ENCODE results near the gene ATP12A. TPM values are rescaled to one million over a fixed set of nuclear protein-coding genes. Genes with fewer than 3 reads are reported as not detected.

Gene ATP12A
- total RNA-seq, 4 donors from 2014 or later, result not detected

DNA sequence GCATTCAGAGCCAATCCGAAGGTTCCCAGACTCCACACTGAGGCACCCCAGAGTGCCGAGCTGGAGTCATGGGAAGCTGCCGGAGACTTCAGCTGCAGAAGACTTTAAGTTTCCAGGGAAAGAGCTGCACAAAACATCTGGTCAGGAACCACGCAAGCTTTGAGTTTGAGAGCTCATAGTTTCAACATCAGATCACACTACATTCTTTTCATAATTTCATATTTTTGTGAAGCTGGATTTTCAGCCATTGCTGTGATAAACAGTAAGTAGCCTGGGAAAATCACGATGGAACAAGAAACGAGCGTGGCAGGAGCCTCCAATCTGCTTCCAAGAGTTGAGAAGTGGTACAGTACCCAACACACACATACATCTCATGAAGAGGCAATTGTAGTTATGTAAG is 25.5 kb upstream of the ATP12A start:
- H3K36me3 ChIP-seq, result no peaks in the 10 kb centered on the region
- intact Hi-C loops (cut with DNase I; ENCODE audit: low total_unique reads), result no loop called here
- no peak overlapping the region for H3K27ac ChIP-seq
- H3K27me3 ChIP-seq, result no peaks in the 10 kb centered on the region
- no peak for DNase-seq
- no peak for TF ChIP-seq POLR2A (IDR thresholded peaks at IDR 0.05)
- TF ChIP-seq, protein P1, sequence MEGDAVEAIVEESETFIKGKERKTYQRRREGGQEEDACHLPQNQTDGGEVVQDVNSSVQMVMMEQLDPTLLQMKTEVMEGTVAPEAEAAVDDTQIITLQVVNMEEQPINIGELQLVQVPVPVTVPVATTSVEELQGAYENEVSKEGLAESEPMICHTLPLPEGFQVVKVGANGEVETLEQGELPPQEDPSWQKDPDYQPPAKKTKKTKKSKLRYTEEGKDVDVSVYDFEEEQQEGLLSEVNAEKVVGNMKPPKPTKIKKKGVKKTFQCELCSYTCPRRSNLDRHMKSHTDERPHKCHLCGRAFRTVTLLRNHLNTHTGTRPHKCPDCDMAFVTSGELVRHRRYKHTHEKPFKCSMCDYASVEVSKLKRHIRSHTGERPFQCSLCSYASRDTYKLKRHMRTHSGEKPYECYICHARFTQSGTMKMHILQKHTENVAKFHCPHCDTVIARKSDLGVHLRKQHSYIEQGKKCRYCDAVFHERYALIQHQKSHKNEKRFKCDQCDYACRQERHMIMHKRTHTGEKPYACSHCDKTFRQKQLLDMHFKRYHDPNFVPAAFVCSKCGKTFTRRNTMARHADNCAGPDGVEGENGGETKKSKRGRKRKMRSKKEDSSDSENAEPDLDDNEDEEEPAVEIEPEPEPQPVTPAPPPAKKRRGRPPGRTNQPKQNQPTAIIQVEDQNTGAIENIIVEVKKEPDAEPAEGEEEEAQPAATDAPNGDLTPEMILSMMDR (IDR thresholded peaks at IDR 0.05), result no peak
- no peaks in the 10 kb centered on the region for H3K9me3 ChIP-seq
- H3K4me1 ChIP-seq, result no peaks in the 10 kb centered on the region
- H3K4me3 ChIP-seq, result no peak overlapping the region

- H3K4me1 ChIP-seq, result no peaks in the 10 kb centered on the region
- intact Hi-C loops (cut with DNase I; ENCODE audit: low total_unique reads), result no loop called here
- DNase-seq, result no peak
- no peak overlapping the region for H3K27ac ChIP-seq
- no peak overlapping the region for H3K4me3 ChIP-seq
- H3K9me3 ChIP-seq, result no peaks in the 10 kb centered on the region
- H3K36me3 ChIP-seq, result no peaks in the 10 kb centered on the region
- no peaks in the 10 kb centered on the region for H3K27me3 ChIP-seq
- TF ChIP-seq, protein P1 (IDR thresholded peaks at IDR 0.05), result no peak
- TF ChIP-seq POLR2A (IDR thresholded peaks at IDR 0.05), result no peak
Measured at GRCh38 chr13:24659239-24659638, 21.0 kb upstream of the ATP12A start.

DNA sequence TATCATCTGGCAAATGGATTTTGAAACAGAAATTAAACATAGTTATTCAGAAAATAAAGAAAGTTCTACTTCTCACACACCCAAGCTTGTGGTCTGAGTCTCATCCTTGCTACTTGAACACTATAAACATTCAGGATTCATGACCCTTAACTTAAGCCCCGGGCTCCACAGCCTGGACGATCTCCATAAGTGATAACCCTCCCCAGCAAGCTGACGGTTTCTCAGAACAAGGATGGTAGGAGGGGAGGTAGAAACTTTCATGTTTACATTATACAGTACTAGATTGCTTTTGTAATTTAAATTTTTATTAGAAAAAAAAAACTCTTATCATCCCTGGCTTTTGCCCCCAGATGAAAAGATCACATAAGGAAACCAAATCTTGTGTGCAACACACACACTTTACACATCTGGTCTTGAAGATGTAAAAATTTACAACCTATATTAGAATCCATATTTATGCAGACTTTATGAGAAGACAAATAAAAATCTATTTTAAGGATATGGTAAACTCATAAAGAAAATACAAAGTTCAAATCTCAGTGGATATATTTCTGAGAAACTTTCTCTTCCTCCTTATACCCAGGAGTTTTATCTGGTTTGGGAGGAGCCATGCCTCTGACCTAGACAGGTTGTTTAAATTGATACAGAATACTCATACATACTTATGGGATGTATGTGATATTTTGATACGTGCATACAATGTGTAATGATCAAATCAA is 20.0 kb upstream of the ATP12A start:
- intact Hi-C loops (cut with DNase I; ENCODE audit: low total_unique reads), result no loop called here
- H3K4me1 ChIP-seq, result no peaks in the 10 kb centered on the region
- no peak overlapping the region for H3K4me3 ChIP-seq
- no peak for DNase-seq
- H3K27me3 ChIP-seq, result no peaks in the 10 kb centered on the region
- no peak for TF ChIP-seq POLR2A (IDR thresholded peaks at IDR 0.05)
- TF ChIP-seq, protein P1 (IDR thresholded peaks at IDR 0.05), result no peak
- H3K9me3 ChIP-seq, result no peaks in the 10 kb centered on the region
- H3K36me3 ChIP-seq, result no peaks in the 10 kb centered on the region
- no peak overlapping the region for H3K27ac ChIP-seq

GRCh38 chr13:24661713-24662112 is 18.5 kb upstream of the ATP12A start:
- H3K36me3 ChIP-seq, result no peaks in the 10 kb centered on the region
- H3K27me3 ChIP-seq, result no peaks in the 10 kb centered on the region
- DNase-seq, result no peak
- TF ChIP-seq, protein P1 (IDR thresholded peaks at IDR 0.05), result no peak
- TF ChIP-seq POLR2A (IDR thresholded peaks at IDR 0.05), result no peak
- no peaks in the 10 kb centered on the region for H3K9me3 ChIP-seq
- H3K4me3 ChIP-seq, result no peak overlapping the region
- intact Hi-C loops (cut with DNase I; ENCODE audit: low total_unique reads), result no loop called here
- no peaks in the 10 kb centered on the region for H3K4me1 ChIP-seq
- H3K27ac ChIP-seq, result no peak overlapping the region

- H3K27ac ChIP-seq, result no peak overlapping the region
- TF ChIP-seq POLR2A (IDR thresholded peaks at IDR 0.05), result no peak
- TF ChIP-seq, protein P1 (IDR thresholded peaks at IDR 0.05), result no peak
- no peaks in the 10 kb centered on the region for H3K27me3 ChIP-seq
- H3K4me3 ChIP-seq, result no peak overlapping the region
- no peaks in the 10 kb centered on the region for H3K9me3 ChIP-seq
- H3K4me1 ChIP-seq, result no peaks in the 10 kb centered on the region
- no peaks in the 10 kb centered on the region for H3K36me3 ChIP-seq
- intact Hi-C loops (cut with DNase I; ENCODE audit: low total_unique reads), result no loop called here
- no peak for DNase-seq
Measured at GRCh38 chr13:24662195-24663088, 17.8 kb upstream of the ATP12A start.
